HG03558 (cell line): ENCODE measurements around the gene ZSWIM5.
"Not testable (repeated sequence)": the region's sequence is repeated elsewhere in the genome, so short reads cannot be mapped to it uniquely, and the experiment has no call there.

ENCODE experiments used
- ATAC-seq: cut with Tn5 transposase; IDR thresholded peaks from one replicate; pipeline ENCODE4 v1.9.1; 2021; ENCODE audit warnings: moderate number of reproducible peaks; ENCODE audit not compliant: unreplicated experiment; ENCODE audit errors: extremely low read depth

The ZSWIM5 gene

DNA sequence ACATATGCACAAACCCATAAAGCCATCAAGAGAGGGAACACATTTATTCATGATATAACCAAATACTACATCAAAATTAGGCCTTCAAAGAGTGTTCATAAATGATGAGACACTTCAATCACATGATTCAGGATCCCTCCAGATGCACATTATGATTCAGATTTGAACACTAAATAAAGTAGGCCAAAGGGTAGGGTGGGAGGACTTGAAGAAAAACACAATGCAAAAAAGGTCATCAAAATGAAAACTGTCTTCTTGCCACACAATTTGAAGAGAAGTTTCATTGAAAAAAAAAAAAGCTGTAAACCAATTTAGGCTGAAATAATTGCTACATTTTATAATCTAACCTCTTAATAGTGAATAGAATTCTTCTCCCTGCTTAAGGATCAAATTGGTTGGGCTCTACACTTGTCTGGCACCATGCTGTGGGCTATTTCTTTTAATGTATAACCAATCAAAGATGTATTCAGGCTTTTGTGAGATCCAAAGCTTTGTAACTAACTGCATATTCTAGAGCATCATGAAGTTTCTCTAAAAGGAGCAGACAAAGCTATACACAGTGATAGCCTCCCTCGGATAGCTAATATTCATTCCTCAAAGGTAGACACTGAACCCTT lies 58.1 kb downstream of the ZSWIM5 start:
- no peak for ATAC-seq

DNA sequence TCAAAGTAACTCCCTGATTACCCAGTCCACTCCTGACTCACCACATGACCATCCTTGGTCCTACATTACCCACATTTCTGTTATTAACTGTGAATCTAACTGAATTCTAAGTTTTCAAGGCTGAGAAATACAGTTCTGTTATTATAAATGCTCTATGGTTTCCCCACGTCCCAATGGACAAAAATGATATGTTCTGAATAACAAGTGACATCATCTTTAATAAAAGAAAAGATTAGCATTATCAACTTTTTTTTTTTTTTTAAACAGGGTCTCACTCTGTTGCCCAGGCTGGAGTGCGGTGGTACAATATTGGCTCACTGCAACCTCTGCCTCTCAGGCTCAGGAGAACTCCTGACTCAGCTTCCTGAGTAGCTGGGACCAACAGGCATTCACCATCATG lies 59.6 kb downstream of the ZSWIM5 start:
- ATAC-seq: no peak

DNA sequence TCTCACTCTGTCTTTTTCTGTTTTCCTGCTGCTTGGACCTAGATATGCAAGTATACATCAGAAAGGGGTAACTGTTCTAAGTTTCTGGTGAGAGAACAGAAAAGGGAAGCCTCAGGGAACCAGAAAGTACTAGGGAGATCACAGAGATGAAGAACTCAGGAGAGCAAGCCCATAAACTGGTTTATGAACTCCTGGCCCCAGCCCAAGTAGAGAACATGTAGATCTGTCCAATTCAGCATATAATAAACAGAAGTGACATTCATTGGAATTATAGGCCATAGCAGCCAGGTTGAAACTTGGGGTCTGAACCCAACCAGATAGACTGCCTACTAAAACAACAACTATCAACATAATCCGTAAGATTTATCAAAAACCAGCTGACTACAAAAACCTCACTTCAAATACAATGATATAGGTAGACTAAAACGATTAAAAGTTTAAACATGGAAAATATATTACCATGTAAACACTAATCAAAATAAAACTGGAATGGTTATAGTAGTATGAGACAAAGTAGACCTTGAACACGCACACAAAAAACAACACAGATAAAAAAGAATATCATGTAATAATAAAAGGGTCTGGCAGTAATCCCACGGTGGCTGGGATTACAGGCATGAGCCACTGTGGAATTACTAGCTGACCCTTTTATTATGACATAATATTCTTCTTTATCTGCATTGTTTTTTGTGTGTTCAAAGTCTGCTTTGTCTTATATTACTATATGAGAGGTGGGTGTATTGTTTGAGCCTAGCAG lies 65.0 kb downstream of the ZSWIM5 start:
- no peak for ATAC-seq

DNA sequence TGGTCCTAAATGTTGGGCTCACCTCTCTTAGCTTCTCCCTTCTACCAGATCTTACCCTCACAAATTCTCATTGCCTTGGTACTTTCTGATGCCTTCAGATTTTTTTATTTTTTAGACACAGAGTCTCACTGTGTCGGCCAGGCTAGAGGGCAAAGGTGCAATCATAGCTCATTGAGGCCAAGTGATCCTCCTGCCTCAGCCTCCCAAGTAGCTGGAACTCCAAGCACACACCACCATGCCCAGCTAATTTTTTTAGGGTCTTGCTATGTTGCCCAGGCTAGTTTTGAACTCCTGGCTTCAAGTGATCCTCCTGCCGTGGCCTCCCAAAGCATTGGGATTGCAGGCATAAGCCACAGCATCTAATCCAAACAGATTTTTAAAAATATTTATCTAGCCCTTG lies 69.4 kb downstream of the ZSWIM5 start:
- no peak for ATAC-seq

DNA sequence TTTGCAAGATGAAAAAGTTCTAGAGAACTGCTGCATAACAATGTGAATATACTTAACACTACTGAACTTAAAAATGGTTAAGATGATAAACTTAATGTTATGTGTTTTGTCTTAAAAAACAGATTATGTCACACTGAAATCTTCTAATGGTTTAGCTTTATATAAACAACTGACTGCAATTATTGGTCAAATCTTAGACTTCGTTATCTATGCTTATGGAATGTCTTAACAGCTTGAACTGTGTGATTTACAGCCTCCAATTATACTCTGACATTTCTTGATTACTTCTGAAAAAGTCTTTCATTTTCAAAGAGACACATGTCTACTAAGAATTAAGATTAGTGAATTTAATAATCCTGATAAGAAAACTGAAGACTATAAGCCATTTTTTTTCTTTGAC lies 71.1 kb downstream of the ZSWIM5 start:
- ATAC-seq: no peak

DNA sequence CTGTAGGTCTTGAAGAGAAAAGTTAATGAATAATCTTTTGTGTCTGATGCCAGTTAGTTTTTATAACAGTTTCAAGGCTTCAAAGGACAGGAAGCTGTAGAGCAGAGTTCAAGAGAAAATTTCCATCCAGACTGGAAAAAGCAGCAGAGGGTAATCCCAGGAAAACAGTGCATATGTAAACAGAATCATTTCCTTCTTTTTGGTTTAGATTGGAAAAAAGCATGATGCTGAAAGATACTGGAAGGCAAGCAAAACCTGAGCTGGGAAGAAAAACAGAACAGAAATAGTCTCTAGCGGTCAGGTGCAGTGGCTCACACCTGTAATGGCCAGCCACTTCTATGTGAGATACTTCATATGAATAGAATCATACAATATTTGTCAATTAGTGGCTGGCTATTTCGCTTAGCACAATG lies 71.9 kb downstream of the ZSWIM5 start:
- no peak for ATAC-seq

DNA sequence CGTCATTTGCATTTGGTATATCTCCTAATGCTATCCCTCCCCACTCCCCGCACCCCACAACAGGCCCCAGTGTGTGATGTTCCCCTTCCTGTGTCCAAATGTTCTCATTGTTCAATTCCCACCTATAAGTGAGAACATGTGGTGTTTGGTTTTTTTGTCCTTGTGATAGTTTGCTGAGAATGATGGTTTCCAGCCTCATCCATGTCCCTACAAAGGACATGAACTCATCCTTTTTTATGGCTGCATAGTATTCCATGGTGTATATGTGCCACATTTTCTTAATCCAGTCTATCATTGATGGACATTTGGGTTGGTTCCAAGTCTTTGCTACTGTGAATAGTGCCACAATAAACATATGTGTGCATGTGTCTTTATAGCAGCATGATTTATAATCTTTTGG lies 73.7 kb downstream of the ZSWIM5 start:
- ATAC-seq: not testable (repeated sequence)

DNA sequence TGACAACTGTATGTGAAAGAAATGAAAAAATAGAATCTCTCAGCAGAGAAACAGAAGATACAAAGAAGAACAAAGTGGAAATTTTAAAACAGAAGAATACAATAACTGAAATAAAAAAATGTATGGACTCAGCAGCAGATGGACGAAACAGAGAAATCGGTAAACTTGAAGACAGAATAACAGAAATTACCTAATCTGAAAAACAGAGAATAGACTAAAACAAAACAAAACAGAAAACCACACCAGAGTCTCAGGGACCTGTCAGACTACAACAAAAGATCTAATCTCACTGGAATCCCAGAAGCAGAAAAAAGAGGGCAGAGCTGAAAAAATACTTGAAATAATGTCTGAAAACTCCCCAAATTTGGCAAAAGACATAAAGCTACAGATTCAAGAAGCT lies 83.0 kb downstream of the ZSWIM5 start:
- ATAC-seq: no peak

DNA sequence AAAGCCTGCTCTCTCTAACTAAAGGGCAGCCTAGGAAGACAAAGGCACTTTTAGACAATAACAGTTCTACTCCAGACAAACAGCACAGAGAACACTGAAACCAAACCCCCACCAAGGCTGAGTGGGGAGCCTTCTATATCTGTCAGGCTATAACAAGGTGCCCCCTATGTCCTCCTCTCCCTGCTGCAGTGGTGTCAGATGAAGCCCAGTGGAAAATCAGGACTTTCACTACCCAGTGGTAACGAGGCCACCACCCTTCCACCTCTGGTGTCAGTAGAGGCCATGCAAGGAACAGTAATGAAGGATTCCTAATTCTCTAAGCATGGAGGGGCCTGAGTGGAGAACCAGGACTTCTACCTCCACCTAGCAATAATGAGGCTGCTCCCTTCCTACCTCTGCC lies 83.7 kb downstream of the ZSWIM5 start:
- no peak for ATAC-seq

DNA sequence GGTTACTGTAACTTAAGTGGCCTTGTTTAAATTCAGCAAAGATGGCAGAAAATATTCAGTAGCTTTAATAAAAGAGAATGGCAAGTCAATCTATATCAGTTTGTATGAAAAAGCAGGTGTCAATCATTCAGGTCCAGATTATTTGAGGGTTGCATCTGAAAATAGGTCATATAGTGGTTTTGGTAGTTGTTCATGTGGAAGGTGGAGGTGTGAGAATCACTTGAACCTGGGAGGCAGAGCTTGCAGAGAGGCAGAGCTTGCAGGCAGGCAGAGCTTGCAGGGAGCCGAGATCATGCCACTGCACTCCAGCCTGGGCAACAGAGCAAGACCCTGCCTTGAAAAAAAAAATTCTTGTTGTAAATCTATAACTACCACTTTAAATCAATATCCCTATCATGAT lies 88.6 kb downstream of the ZSWIM5 start:
- ATAC-seq: no peak

DNA sequence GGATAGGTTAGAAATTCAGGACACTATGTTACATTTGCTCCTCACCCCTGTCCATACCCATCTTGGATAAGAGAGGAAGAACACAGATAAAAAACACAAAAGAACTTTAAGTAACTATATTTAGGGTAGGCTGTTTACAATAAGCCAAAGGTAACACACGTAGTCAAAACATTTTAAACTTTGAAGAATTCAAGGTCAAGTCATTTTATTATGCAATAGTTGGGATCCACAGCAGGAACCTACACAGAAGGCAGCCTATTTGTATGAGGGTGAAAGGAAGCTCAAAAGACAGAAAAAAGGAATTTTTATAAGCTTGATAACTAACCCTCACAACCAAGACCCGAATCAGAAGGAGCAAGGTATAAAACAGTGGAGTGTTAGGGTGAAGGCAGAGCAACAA lies 89.6 kb downstream of the ZSWIM5 start:
- ATAC-seq: no peak

DNA sequence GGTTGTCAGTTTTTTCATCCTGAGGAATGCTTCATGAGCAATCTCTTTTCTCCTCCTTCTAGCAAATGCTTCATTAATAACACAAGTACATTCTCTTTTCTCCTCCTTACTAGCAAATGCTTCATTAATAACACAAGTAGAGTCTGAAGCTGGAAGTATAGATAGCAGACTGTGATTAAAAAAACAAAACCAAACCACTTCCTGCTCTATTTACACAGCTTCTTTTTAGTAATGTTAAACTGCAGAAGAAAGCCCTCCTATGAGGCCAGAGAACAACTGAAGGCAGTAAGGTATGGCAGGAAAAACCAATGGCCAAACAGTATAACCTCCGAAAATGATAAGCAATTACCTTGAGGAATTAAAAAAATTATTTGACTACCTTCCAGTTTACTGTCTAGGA lies 90.1 kb downstream of the ZSWIM5 start:
- ATAC-seq: no peak

DNA sequence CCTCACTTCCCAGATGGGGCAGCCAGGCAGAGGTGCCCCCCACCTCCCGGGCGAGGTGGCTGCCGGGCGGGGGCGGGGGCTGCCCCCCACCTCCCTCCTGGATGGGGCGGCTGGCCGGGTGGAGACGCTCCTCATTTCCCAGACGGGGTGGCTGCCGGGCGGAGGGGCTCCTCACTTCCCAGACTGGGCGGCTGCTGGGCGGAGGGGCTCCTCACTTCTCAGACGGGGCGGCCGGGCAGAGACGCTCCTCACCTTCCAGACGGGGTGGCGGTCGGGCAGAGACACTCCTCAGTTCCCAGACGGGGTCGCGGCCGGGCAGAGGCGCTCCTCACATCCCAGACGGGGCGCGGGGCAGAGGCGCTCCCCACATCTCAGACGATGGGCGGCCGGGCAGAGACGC lies 91.2 kb downstream of the ZSWIM5 start:
- ATAC-seq: not testable (repeated sequence)

DNA sequence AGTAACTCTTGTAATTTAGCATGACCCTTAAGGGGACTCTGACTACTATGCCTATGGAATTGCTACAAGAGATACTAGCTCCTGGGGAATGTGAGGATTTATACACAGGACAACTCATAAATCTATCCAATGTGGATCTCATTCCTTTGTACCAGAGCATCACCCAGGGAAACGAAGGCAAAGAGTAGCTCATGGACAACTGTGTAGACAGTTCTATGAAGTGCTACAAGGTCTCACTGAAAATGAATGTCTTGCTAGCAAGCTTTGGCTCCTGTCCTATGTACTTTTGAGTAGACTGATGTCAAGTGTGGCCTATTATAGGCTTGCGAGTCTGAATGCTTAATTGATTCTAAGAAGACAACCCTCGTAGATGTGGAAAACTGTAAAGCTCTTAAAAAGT lies 93.7 kb downstream of the ZSWIM5 start:
- ATAC-seq: no peak

DNA sequence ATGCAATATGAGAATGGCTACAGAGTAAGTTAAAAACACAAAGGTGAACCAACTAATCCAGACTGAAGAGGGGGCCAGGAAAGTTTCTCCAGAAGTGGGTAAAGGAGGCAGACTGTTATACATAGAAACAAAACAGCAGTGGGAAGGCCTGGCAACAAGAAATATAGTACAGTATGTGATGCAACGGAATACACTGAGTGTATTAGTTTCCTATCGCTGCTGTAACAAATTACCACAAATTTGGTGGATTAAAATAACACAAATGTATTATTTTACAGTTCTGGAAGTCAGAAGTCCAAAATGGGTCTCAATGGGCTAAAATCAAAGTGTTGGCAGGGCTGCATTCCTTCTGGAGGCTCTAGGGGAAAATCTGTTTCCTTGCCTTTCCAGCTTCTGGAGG lies 95.2 kb downstream of the ZSWIM5 start:
- no peak for ATAC-seq

DNA sequence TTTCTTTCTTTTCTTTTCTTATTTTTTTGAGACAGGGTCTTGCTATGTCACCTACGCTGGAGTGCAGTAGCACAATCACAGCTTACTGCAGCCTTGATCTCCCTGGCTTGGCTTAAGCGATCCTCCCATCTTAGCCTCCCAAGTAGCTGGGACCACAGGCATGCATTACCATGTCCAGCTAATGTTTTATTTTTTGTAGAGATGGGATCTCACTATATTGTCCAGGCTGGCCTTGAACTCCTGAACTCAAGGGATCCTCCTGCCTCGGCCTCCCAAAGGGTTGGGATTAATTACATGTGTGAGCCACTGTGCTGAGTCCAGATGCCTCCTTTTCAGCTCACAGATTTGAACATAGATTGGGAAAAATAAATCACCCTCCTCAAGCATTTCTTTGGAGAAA lies 98.6 kb downstream of the ZSWIM5 start:
- no peak for ATAC-seq

DNA sequence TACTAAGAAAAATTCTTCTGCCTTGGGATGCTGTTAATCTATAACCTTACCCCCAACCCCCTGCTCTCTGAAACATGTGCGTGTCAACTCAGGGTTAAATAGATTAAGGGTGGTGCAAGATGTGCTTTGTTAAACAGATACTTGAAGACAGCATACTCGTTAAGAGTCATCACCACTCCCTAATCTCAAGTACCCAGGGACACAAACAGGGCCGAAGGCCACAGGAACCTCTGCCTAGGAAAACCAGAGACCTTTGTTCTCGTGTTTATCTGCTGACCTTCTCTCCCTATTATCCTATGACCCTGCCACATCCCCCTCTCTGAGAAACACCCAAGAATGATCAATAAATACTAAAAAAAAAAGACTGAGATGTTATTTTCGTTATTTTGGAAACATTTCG lies 99.5 kb downstream of the ZSWIM5 start:
- not testable (repeated sequence) for ATAC-seq

DNA sequence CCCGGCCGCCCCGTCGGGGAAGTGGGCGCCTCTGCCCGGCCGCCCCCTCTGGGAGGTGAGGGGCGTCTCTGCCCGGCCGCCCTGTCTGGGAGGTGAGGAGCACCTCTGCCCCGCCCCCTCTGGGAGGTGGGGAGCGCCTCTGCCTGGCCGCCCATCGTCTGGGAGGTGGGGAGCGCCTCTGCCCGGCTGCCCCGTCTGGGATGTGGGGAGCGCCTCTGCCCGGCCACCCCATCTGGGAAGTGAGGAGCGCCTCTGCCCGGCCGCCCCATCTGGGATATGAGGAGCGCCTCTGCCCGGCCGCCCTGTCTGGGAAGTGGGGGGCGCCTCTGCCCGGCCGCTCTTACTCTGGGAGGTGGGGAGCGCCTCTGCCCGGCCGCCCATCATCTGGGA lies 100.3 kb downstream of the ZSWIM5 start:
- ATAC-seq: not testable (repeated sequence)

DNA sequence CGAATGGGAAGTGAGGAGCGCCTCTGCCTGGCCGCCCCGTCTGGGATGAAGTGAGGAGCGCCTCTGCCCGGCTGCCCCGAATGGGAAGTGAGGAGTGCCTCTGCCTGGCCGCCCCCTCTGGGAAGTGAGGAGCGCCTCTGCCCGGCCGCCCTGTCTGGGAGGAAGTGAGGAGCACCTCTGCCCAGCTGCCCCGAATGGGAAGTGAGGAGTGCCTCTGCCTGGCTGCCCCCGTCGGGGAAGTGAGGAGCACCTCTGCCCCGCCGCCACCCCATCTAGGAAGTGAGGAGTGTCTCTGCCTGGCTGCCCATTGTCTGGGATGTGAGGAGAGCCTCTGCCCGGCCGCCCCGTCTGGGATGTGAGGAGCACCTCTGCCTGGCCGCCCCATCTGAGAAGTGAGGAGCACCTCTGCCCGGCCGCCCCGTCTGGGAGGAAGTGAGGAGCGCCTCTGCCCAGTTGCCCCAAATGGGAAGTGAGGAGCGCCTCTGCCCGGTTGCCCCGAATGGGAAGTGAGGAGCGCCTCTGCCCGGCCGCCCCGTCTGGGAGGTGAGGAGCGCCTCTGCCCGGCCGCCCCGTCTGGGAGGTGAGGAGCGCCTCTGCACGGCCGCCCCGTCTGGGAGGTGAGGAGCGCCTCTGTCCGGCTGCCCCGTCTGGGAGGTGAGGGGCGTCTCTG lies 100.8 kb downstream of the ZSWIM5 start:
- not testable (repeated sequence) for ATAC-seq

DNA sequence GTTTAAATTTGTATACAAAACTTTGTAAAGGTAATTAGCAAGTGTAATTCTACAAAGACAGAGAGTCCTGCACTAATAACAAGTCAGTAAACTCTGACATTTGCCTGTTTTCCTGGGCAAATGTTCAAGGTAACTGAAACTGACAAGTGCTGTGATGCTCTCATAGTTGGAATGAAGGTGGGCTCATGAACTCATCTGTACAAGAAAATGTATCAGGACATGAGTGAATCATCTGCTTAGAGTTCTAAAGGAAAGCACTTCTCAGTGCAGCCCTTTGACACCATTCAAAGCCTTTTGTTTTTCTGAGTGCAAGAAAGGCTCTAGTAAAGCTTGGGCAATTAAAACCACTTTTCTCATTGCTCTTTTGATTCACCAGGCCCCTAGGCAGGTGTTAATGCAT lies 102.9 kb downstream of the ZSWIM5 start:
- no peak for ATAC-seq

DNA sequence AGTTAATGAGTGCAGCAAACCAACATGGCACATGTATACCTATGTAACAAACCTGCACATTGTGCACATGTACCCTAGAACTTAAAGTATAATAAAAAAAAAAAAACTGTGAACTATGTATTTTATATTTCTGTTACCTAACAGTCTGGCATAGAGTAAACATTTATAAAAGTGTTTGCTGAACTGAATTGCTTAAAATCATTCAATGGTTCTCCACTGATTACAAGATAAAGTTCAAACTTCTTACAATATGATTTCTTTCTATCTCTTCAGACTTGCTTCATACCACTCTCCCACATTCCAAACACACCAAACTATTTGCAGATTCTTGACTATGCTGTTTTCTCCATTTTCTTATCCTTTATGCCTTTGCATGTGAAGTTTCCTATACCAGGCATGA lies 104.5 kb downstream of the ZSWIM5 start:
- ATAC-seq: no peak

DNA sequence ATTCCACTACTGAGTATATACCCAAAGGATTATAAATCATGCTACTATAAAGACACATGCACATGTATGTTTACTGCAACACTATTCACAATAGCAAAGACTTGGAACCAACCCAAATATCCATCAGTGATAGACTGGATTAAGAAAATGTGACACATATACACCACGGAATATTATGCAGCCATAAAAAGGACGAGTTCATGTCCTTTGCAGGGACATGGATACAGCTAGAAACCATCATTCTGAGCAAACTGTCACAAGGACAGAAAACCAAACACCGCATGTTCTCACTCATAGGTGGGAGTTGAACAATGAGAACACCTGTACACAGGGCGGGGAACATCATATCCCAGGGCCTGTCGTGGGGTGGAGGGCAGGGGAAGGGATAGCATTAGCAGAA lies 104.9 kb downstream of the ZSWIM5 start:
- not testable (repeated sequence) for ATAC-seq
